Breast epithelium (tissue), 4 donors: ENCODE results near the gene DDHD1. TPM values are rescaled to one million over a fixed set of nuclear protein-coding genes. Genes with fewer than 3 reads are reported as not detected.

Experiments
- DNase-seq, 2 donors: peaks; one replicate each; pipeline ENCODE4 v3.0.0-alpha.2; 2019; ENCODE audit warnings: low spot score in 2 of 2
- H3K27ac ChIP-seq, 2 donors: fragments of 200-600 bp; sonication (generic) in 1 of 2; one replicate each; pipeline ENCODE4 v1.5.1; 2016 to 2019; ENCODE audit warnings: mild to moderate bottlenecking in 1 of 2
- H3K27me3 ChIP-seq, 2 donors: fragments of 200-600 bp; sonication (generic) in 1 of 2; one replicate each; pipeline versions ENCODE4 v1.5.1 to v1.6.0; 2017 to 2019; ENCODE audit warnings: control low read depth in 1 of 2, mild to moderate bottlenecking in 1 of 2
- H3K36me3 ChIP-seq: fragments of 200-600 bp; one replicate; pipeline ENCODE4 v1.5.1; 2019
- H3K4me1 ChIP-seq, 2 donors: fragments of 200-600 bp; sonication (generic); one replicate each; pipeline ENCODE4 v1.5.1; 2016 to 2019; ENCODE audit warnings: control low read depth in 1 of 2
- H3K4me3 ChIP-seq, 3 donors: fragments of 200-600 bp; sonication (generic); 1 replicate in 2 of 3; 2 replicates in 1 of 3; pipeline ENCODE4 v1.5.1; 2016 to 2019; ENCODE audit warnings: mild to moderate bottlenecking in 3 of 3, moderate library complexity in 2 of 3
- H3K9me3 ChIP-seq, 2 donors: fragments of 200-600 bp; sonication (generic) in 1 of 2; one replicate each; pipeline ENCODE4 v1.5.1; 2016 to 2019; ENCODE audit warnings: control low read depth in 1 of 2
- POLR2A ChIP-seq: fragments of 450-650 bp; IDR thresholded peaks from one replicate; pipeline ENCODE4 v1.6.1; 2016; ENCODE audit warnings: antibody characterized with exemption, mild to moderate bottlenecking, moderate library complexity
- POLR2AphosphoS5 ChIP-seq, 3 donors: sonication (generic); formaldehyde crosslinking; IDR thresholded peaks; one replicate each; pipeline ENCODE4 v1.6.1; 2017; ENCODE audit warnings: antibody characterized with exemption in 3 of 3
- intact Hi-C: fragments of 100-400 bp; cut with DNase I; formaldehyde crosslinking; loops from one replicate; pipeline ENCODE4 v1.15.1; 2023; ENCODE audit warnings: low total_unique reads
- total RNA-seq, 3 donors: library from RNA; depleted of rRNA; stranded (reverse); fragments of >200 nt; gene quantifications; one replicate each; pipeline ENCODE4 v1.1.0, GENCODE V29; 2016
- TF ChIP-seq, protein P1 (sequence below), 3 donors: fragments of 450-650 bp; IDR thresholded peaks; one replicate each; pipeline ENCODE4 v1.5.1; 2016 to 2017; ENCODE audit warnings: antibody characterized with exemption in 3 of 3, mild to moderate bottlenecking in 3 of 3, moderate library complexity in 3 of 3

DDHD1 gene
- total RNA-seq, 3 donors from 2014 or later = 25.2 to 32.9 (median 26.7) TPM

DNA sequence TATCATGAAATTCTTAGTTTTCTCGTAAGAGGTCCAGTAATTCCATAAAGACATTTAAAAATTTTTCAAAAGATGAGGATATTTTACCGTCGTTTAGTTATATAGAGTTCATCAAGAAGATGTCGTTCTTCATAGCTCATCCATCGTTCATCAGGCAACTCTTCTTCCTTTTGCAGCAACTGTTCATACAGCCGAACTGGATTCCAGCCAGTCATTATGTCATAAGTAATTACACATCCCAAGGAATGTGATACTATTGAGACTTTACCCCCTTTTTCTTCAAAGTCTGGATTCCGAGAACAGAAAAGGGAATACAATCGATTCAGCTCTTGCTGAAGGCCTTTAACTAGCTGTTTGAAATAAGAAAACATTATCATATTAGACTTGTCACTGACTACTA is 90.3 kb downstream of the DDHD1 start:
- intact Hi-C loops = no loop called here
- TF ChIP-seq POLR2A (no peak), POLR2AphosphoS5 (IDR thresholded peaks at IDR 0.05) (no peak)
- TF ChIP-seq, protein P1, sequence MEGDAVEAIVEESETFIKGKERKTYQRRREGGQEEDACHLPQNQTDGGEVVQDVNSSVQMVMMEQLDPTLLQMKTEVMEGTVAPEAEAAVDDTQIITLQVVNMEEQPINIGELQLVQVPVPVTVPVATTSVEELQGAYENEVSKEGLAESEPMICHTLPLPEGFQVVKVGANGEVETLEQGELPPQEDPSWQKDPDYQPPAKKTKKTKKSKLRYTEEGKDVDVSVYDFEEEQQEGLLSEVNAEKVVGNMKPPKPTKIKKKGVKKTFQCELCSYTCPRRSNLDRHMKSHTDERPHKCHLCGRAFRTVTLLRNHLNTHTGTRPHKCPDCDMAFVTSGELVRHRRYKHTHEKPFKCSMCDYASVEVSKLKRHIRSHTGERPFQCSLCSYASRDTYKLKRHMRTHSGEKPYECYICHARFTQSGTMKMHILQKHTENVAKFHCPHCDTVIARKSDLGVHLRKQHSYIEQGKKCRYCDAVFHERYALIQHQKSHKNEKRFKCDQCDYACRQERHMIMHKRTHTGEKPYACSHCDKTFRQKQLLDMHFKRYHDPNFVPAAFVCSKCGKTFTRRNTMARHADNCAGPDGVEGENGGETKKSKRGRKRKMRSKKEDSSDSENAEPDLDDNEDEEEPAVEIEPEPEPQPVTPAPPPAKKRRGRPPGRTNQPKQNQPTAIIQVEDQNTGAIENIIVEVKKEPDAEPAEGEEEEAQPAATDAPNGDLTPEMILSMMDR (IDR thresholded peaks at IDR 0.05) = no peak

GRCh38 chr14:53060046-53060445 is 93.1 kb downstream of the DDHD1 start:
- no peak for TF ChIP-seq POLR2A
- TF ChIP-seq, protein P1 (IDR thresholded peaks at IDR 0.05) = no peak
- no peak for TF ChIP-seq POLR2AphosphoS5 (IDR thresholded peaks at IDR 0.05)
- DNase-seq = no peak
- no peaks in the 10 kb centered on the region for H3K9me3 ChIP-seq
- no peaks in the 10 kb centered on the region for H3K4me1 ChIP-seq
- no peak overlapping the region for H3K27ac ChIP-seq
- no peaks in the 10 kb centered on the region for H3K36me3 ChIP-seq
- H3K4me3 ChIP-seq = no peak overlapping the region
- intact Hi-C loops = no loop called here
- H3K27me3 ChIP-seq = no peaks in the 10 kb centered on the region

More for the DNA sequence above, 90.3 kb downstream of the DDHD1 start:
- no peaks in the 10 kb centered on the region for H3K36me3 ChIP-seq
- H3K4me1 ChIP-seq = no peaks in the 10 kb centered on the region
- H3K4me3 ChIP-seq = no peak overlapping the region
- H3K9me3 ChIP-seq = no peaks in the 10 kb centered on the region
- H3K27ac ChIP-seq = no peak overlapping the region
- DNase-seq = no peak
- no peaks in the 10 kb centered on the region for H3K27me3 ChIP-seq

DNA sequence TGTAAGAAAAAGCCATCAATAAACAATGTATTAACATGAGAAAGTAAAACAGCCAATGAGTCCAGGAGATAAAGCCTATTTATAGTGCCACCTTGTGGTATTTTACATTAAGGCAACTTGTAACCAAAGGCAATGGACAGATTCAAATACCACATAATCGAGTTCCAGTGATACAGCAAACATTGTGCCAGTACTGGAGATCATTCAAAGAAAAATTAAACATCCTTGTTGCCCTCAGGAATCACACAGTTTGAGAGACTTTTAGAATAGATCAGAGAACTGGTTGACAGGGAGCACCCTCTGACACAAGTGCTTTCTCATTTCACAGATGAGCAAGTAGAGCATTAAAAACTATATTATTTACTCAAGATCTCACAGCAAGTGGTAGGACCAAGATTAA is 98.1 kb downstream of the DDHD1 start:
- Histone ChIP-seq H3K4me3 (no peak overlapping the region), H3K4me1 (no peaks in the 10 kb centered on the region), H3K27me3 (no peaks in the 10 kb centered on the region), H3K36me3 (no peaks in the 10 kb centered on the region), H3K27ac (no peak overlapping the region), H3K9me3 (no peaks in the 10 kb centered on the region)
- no peak for DNase-seq
- intact Hi-C loops = no loop called here
- TF ChIP-seq POLR2A = no peak
- TF ChIP-seq, protein P1 (IDR thresholded peaks at IDR 0.05) = peak; percentile 44 to 62 (median 50)
- TF ChIP-seq POLR2AphosphoS5 (IDR thresholded peaks at IDR 0.05) = no peak

GRCh38 chr14:53054457-53054856 is 98.7 kb downstream of the DDHD1 start:
- no peak overlapping the region for H3K4me3 ChIP-seq
- no peak overlapping the region for H3K27ac ChIP-seq

GRCh38 chr14:53048631-53049030 is 104.5 kb downstream of the DDHD1 start:
- H3K9me3 ChIP-seq = no peaks in the 10 kb centered on the region
- TF ChIP-seq, protein P1 (IDR thresholded peaks at IDR 0.05) = no peak
- no peak for TF ChIP-seq POLR2A
- TF ChIP-seq POLR2AphosphoS5 (IDR thresholded peaks at IDR 0.05) = no peak
- intact Hi-C loops = loop anchor here (5.0 kb wide), 1 partner anchor 506 kb away; no protein-coding TSS in a partner anchor

More at GRCh38 chr14:53054457-53054856, 98.7 kb downstream of the DDHD1 start:
- Histone ChIP-seq H3K4me1 (no peaks in the 10 kb centered on the region), H3K9me3 (no peaks in the 10 kb centered on the region), H3K36me3 (no peaks in the 10 kb centered on the region), H3K27me3 (no peaks in the 10 kb centered on the region)
- DNase-seq = no peak
- no peak for TF ChIP-seq POLR2A
- TF ChIP-seq, protein P1 (IDR thresholded peaks at IDR 0.05) = no peak
- TF ChIP-seq POLR2AphosphoS5 (IDR thresholded peaks at IDR 0.05) = no peak
- intact Hi-C loops = no loop called here

More at GRCh38 chr14:53048631-53049030, 104.5 kb downstream of the DDHD1 start:
- no peak overlapping the region for H3K27ac ChIP-seq
- no peak overlapping the region for H3K4me3 ChIP-seq
- DNase-seq = no peak
- H3K27me3 ChIP-seq = no peaks in the 10 kb centered on the region
- H3K36me3 ChIP-seq = no peaks in the 10 kb centered on the region
- no peaks in the 10 kb centered on the region for H3K4me1 ChIP-seq
